Loucy (cell line): ENCODE results near the gene ETV5.

ENCODE experiments used
- H2AFZ ChIP-seq: fragments of 200-600 bp; sonication (generic); 2 replicates; pipeline ENCODE4 v1.6.0; 2016; ENCODE audit warnings: antibody characterized with exemption, mild to moderate bottlenecking, low read length, moderate library complexity
- H3F3A ChIP-seq: fragments of 200-600 bp; 2 replicates; pipeline ENCODE4 v1.6.0; 2016; ENCODE audit warnings: antibody characterized with exemption, low read depth, mild to moderate bottlenecking
- H3K27me3 ChIP-seq: fragments of 200-600 bp; sonication (generic); 2 replicates; pipeline ENCODE4 v1.6.1; 2014; ENCODE audit warnings: low read length, mild to moderate bottlenecking; ENCODE audit not compliant: insufficient read depth, poor library complexity, severe bottlenecking
- H3K36me3 ChIP-seq: fragments of 200-600 bp; sonication (generic); 2 replicates; pipeline ENCODE4 v1.6.1; 2016; ENCODE audit warnings: low read length; ENCODE audit not compliant: insufficient read depth
- H3K4me1 ChIP-seq: fragments of 200-600 bp; sonication (generic); 2 replicates; pipeline ENCODE4 v1.5.1; 2014; ENCODE audit warnings: low read length, mild to moderate bottlenecking; ENCODE audit not compliant: insufficient read depth, poor library complexity, severe bottlenecking
- H3K4me2 ChIP-seq: fragments of 200-600 bp; sonication (generic); 2 replicates; pipeline ENCODE4 v1.6.0; 2014; ENCODE audit warnings: antibody characterized with exemption, low read length, low read depth, mild to moderate bottlenecking; ENCODE audit not compliant: poor library complexity, severe bottlenecking
- H3K4me3 ChIP-seq: fragments of 200-600 bp; sonication (generic); 2 replicates; pipeline ENCODE4 v1.5.1; 2014; ENCODE audit warnings: low read length, mild to moderate bottlenecking, mixed read lengths; ENCODE audit not compliant: poor library complexity, severe bottlenecking
- H3K79me2 ChIP-seq: fragments of 200-600 bp; sonication (generic); 2 replicates; pipeline ENCODE4 v1.6.1; 2014; ENCODE audit warnings: low read length; ENCODE audit not compliant: insufficient read depth
- H3K9ac ChIP-seq: fragments of 200-600 bp; sonication (generic); 2 replicates; pipeline ENCODE4 v1.6.0; 2014; ENCODE audit warnings: mild to moderate bottlenecking, low read depth, low read length, moderate library complexity; ENCODE audit not compliant: poor library complexity, severe bottlenecking
- H3K9me2 ChIP-seq: fragments of 200-600 bp; sonication (generic); replicated peaks from 2 replicates; pipeline ENCODE4 v1.6.1; 2016; ENCODE audit warnings: low read depth, low read length, mixed read lengths
- H3K9me3 ChIP-seq: fragments of 200-600 bp; sonication (generic); 2 replicates; pipeline ENCODE4 v1.6.1; 2014; ENCODE audit warnings: mild to moderate bottlenecking, antibody characterized with exemption, low read length, low read depth; ENCODE audit not compliant: insufficient read depth
- H4K20me1 ChIP-seq: fragments of 200-600 bp; sonication (generic); 2 replicates; pipeline ENCODE4 v1.6.0; 2014; ENCODE audit warnings: antibody characterized with exemption, low read length, mild to moderate bottlenecking; ENCODE audit not compliant: insufficient read depth, poor library complexity, severe bottlenecking
- EZH2phosphoT487 ChIP-seq: fragments of 200-600 bp; IDR thresholded peaks from 2 replicates; pipeline ENCODE4 v1.6.1; 2018; ENCODE audit warnings: antibody characterized with exemption, mild to moderate bottlenecking, moderate library complexity, borderline replicate concordance
- TF ChIP-seq, protein P1 (sequence below): fragments of 200-600 bp; sonication (generic); conservative IDR thresholded peaks from 2 replicates; pipeline ENCODE4 v1.5.1; 2014; ENCODE audit warnings: mild to moderate bottlenecking, antibody characterized with exemption, low read length

Gene ETV5

DNA sequence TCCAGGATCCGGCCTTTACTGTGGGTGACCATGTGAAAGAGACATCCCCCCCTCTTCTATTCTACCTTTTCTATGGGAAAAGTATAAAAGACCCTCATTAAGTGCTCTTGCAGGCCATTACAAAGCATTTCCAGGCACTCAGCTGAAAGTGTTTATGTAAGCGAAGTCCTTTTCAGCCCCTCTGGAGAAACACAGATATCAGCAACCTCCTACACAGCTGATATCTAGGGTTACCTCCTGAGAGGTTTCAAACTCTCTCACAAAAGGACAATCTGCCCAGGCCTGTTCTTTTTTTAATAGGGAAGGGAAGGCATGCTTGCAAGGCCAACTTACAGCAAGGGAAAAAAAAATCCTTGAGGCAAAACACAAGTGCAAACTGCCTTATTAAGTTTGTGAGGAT is 12.6 kb downstream of the ETV5 start:
- H3F3A ChIP-seq, result no peaks in the 10 kb centered on the region
- no peak overlapping the region for H3K4me3 ChIP-seq
- no peaks in the 10 kb centered on the region for H3K36me3 ChIP-seq
- no peak overlapping the region for H3K9ac ChIP-seq
- no peaks in the 10 kb centered on the region for H3K79me2 ChIP-seq
- H3K4me1 ChIP-seq, result peaks cover 33% of the 10 kb centered on the region
- no peaks in the 10 kb centered on the region for H3K27me3 ChIP-seq
- no peaks in the 10 kb centered on the region for H3K9me3 ChIP-seq
- TF ChIP-seq, protein P1, sequence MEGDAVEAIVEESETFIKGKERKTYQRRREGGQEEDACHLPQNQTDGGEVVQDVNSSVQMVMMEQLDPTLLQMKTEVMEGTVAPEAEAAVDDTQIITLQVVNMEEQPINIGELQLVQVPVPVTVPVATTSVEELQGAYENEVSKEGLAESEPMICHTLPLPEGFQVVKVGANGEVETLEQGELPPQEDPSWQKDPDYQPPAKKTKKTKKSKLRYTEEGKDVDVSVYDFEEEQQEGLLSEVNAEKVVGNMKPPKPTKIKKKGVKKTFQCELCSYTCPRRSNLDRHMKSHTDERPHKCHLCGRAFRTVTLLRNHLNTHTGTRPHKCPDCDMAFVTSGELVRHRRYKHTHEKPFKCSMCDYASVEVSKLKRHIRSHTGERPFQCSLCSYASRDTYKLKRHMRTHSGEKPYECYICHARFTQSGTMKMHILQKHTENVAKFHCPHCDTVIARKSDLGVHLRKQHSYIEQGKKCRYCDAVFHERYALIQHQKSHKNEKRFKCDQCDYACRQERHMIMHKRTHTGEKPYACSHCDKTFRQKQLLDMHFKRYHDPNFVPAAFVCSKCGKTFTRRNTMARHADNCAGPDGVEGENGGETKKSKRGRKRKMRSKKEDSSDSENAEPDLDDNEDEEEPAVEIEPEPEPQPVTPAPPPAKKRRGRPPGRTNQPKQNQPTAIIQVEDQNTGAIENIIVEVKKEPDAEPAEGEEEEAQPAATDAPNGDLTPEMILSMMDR, result no peak
- TF ChIP-seq EZH2phosphoT487, result no peak
- no peaks in the 10 kb centered on the region for H4K20me1 ChIP-seq
- no peaks in the 10 kb centered on the region for H3K9me2 ChIP-seq
- H2AFZ ChIP-seq, result no peak overlapping the region
- H3K4me2 ChIP-seq, result no peak overlapping the region

DNA sequence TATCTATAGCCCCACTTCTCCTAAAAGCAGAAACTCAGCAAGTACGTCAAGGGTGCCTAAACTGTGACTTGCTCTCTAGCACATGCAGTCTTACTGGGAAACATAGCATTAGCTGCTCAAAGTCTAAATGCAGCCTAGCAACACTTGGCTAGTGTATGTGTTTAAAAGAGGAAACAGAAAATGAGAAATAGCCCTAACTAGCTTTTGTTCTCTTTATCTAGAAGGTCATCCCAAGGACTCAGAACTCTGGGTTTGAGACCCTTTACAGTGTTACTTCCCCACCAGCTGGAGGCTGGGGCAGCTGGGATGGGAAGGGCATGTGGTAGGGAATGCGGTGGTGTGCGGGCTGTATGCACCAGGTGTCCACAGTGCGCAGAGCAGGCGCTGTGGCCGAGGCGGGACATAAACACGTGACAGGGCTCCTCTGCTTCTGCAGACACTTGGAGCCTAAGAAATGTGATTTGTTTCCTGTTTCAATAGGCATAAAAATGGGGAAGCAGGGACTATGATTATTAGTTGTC is 13.3 kb downstream of the ETV5 start:
- H3K79me2 ChIP-seq, result no peaks in the 10 kb centered on the region
- H3K4me1 ChIP-seq, result peaks cover 33% of the 10 kb centered on the region

DNA sequence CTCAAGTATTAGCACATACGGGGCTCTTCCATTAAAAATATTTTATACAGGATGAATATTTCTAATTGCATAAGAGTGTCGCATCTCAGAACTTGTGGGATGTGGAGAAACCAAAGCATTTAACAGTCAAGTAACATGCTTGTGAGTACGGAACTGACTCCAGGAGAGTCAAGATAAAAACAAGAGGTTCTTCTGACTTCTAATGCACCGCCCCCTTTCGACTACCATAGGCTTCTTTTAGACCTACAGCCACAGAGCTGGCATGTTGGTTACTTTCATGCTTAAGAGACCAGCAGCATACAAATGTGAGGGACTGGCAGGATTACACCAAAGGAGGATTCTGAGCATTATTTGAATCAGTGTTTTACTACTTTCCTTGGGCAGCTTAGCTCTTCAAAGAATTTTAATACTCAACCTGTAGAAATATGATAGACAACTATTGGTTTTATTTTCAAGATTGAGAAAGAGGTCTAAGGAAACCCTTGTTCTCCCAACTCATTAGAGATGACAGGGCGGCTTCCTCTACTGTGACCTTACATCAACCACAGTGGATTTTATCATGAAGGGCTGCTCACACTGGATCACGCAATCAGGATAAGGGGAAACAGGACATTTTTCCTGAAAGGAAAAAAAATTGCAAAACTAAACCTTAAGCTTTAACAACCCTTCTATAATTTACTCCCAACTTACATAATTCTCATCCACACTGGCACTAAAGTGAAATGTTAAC is 14.0 kb downstream of the ETV5 start:
- H3K9me2 ChIP-seq, result no peaks in the 10 kb centered on the region
- no peak overlapping the region for H3K9ac ChIP-seq
- H3K4me2 ChIP-seq, result no peak overlapping the region
- H2AFZ ChIP-seq, result no peak overlapping the region
- H3F3A ChIP-seq, result no peaks in the 10 kb centered on the region
- H3K36me3 ChIP-seq, result no peaks in the 10 kb centered on the region
- H4K20me1 ChIP-seq, result no peaks in the 10 kb centered on the region
- no peaks in the 10 kb centered on the region for H3K79me2 ChIP-seq
- peaks cover 33% of the 10 kb centered on the region for H3K4me1 ChIP-seq
- H3K9me3 ChIP-seq, result no peaks in the 10 kb centered on the region
- TF ChIP-seq, protein P1, result no peak
- TF ChIP-seq EZH2phosphoT487, result no peak
- no peaks in the 10 kb centered on the region for H3K27me3 ChIP-seq
- no peak overlapping the region for H3K4me3 ChIP-seq

More for the DNA sequence above, 13.3 kb downstream of the ETV5 start:
- Histone ChIP-seq H3K4me2 (no peak overlapping the region), H3K4me3 (no peak overlapping the region), H3F3A (no peaks in the 10 kb centered on the region), H3K27me3 (no peaks in the 10 kb centered on the region), H3K9me2 (no peaks in the 10 kb centered on the region), H2AFZ (no peak overlapping the region), H3K9me3 (no peaks in the 10 kb centered on the region), H3K36me3 (no peaks in the 10 kb centered on the region), H4K20me1 (no peaks in the 10 kb centered on the region), H3K9ac (no peak overlapping the region)
- no peak for TF ChIP-seq EZH2phosphoT487
- TF ChIP-seq, protein P1, result no peak
